ENCODE measurements around the gene PAXX. TPM values are rescaled to one million over a fixed set of nuclear protein-coding genes. Genes with fewer than 3 reads are reported as not detected.
A peak's percentile ranks its signal among the peaks of the same experiment; 100 is the strongest.

The PAXX gene
- total RNA-seq, 1 experiment from 2014 or later, result 46.0 TPM

- in situ Hi-C loops (cut with HindIII; ENCODE audit: low pct_unique_long_range_greater_than_20kb, low sequenced_read_pairs), result no loop called here
- DNase-seq (ENCODE audit: low read depth, low spot score), result no peak
These were observed 30.1 kb upstream of the PAXX start for GRCh38 chr9:136962163-136962562.

GRCh38 chr9:136962701-136963248 is 29.4 kb upstream of the PAXX start:
- in situ Hi-C loops (cut with HindIII; ENCODE audit: low pct_unique_long_range_greater_than_20kb, low sequenced_read_pairs), result no loop called here
- DNase-seq (ENCODE audit: low read depth, low spot score), result no peak

- in situ Hi-C loops (cut with HindIII; ENCODE audit: low pct_unique_long_range_greater_than_20kb, low sequenced_read_pairs), result no loop called here
These were observed 28.9 kb upstream of the PAXX start for GRCh38 chr9:136963341-136963740.

GRCh38 chr9:136963751-136964150 is 28.5 kb upstream of the PAXX start:
- DNase-seq (ENCODE audit: low read depth, low spot score), result no peak
- in situ Hi-C loops (cut with HindIII; ENCODE audit: low pct_unique_long_range_greater_than_20kb, low sequenced_read_pairs), result no loop called here

More at GRCh38 chr9:136963341-136963740, 28.9 kb upstream of the PAXX start:
- no peak for DNase-seq (ENCODE audit: low read depth, low spot score)

- in situ Hi-C loops (cut with HindIII; ENCODE audit: low pct_unique_long_range_greater_than_20kb, low sequenced_read_pairs), result no loop called here
- no peak for DNase-seq (ENCODE audit: low read depth, low spot score)
These were observed 28.0 kb upstream of the PAXX start for GRCh38 chr9:136964171-136964689.

GRCh38 chr9:136964833-136965422 is 27.3 kb upstream of the PAXX start:
- no peak for DNase-seq (ENCODE audit: low read depth, low spot score)
- in situ Hi-C loops (cut with HindIII; ENCODE audit: low pct_unique_long_range_greater_than_20kb, low sequenced_read_pairs), result no loop called here

- in situ Hi-C loops (cut with HindIII; ENCODE audit: low pct_unique_long_range_greater_than_20kb, low sequenced_read_pairs), result no loop called here
- DNase-seq (ENCODE audit: low read depth, low spot score), result peak; percentile 78
These were observed 26.3 kb upstream of the PAXX start for GRCh38 chr9:136965771-136966484.

- no peak for DNase-seq (ENCODE audit: low read depth, low spot score)
- in situ Hi-C loops (cut with HindIII; ENCODE audit: low pct_unique_long_range_greater_than_20kb, low sequenced_read_pairs), result no loop called here
These were observed 23.7 kb upstream of the PAXX start for GRCh38 chr9:136968333-136969127.

GRCh38 chr9:136969150-136969549 is 23.1 kb upstream of the PAXX start:
- DNase-seq (ENCODE audit: low read depth, low spot score), result no peak
- in situ Hi-C loops (cut with HindIII; ENCODE audit: low pct_unique_long_range_greater_than_20kb, low sequenced_read_pairs), result no loop called here

- no peak for DNase-seq (ENCODE audit: low read depth, low spot score)
- in situ Hi-C loops (cut with HindIII; ENCODE audit: low pct_unique_long_range_greater_than_20kb, low sequenced_read_pairs), result no loop called here
These were observed 22.4 kb upstream of the PAXX start for GRCh38 chr9:136969774-136970173.

GRCh38 chr9:136970361-136970760 is 21.9 kb upstream of the PAXX start:
- no peak for DNase-seq (ENCODE audit: low read depth, low spot score)
- in situ Hi-C loops (cut with HindIII; ENCODE audit: low pct_unique_long_range_greater_than_20kb, low sequenced_read_pairs), result no loop called here

- no peak for DNase-seq (ENCODE audit: low read depth, low spot score)
- in situ Hi-C loops (cut with HindIII; ENCODE audit: low pct_unique_long_range_greater_than_20kb, low sequenced_read_pairs), result no loop called here
These were observed 20.5 kb upstream of the PAXX start for GRCh38 chr9:136971746-136972145.

- DNase-seq (ENCODE audit: low read depth, low spot score), result no peak
- in situ Hi-C loops (cut with HindIII; ENCODE audit: low pct_unique_long_range_greater_than_20kb, low sequenced_read_pairs), result no loop called here
These were observed 19.9 kb upstream of the PAXX start for GRCh38 chr9:136972335-136972734.

- in situ Hi-C loops (cut with HindIII; ENCODE audit: low pct_unique_long_range_greater_than_20kb, low sequenced_read_pairs), result no loop called here
- no peak for DNase-seq (ENCODE audit: low read depth, low spot score)
These were observed 19.5 kb upstream of the PAXX start for GRCh38 chr9:136972743-136973142.

- in situ Hi-C loops (cut with HindIII; ENCODE audit: low pct_unique_long_range_greater_than_20kb, low sequenced_read_pairs), result no loop called here
- DNase-seq (ENCODE audit: low read depth, low spot score), result no peak
These were observed 18.3 kb upstream of the PAXX start for GRCh38 chr9:136973618-136974617.

- no peak for DNase-seq (ENCODE audit: low read depth, low spot score)
- in situ Hi-C loops (cut with HindIII; ENCODE audit: low pct_unique_long_range_greater_than_20kb, low sequenced_read_pairs), result no loop called here
These were observed 17.2 kb upstream of the PAXX start for GRCh38 chr9:136974817-136975535.
